Islet precursor cell (in vitro differentiated cells): Measurements from ENCODE around the gene CHST14.

ENCODE experiments used
- DNase-seq: peaks from one replicate; pipeline ENCODE4 v3.0.0-alpha.2; 2018

The CHST14 gene

GRCh38 chr15:40470423-40471104, at the start of gene CHST14:
Gene CHST14, plus strand, starts transcription at chr15:40470984. Its CDS starts 230 bp downstream, at chr15:40471214.
- DNase-seq = peak; percentile 86

GRCh38 chr15:40421246-40422157, 49.3 kb upstream of the CHST14 start:
- DNase-seq = peak; percentile 86

GRCh38 chr15:40424483-40425115, 46.2 kb upstream of the CHST14 start:
- DNase-seq = no peak

- no peak for DNase-seq
Observed at GRCh38 chr15:40425681-40426080, 45.1 kb upstream of the CHST14 start.

- no peak for DNase-seq
Observed at GRCh38 chr15:40427188-40427587, 43.6 kb upstream of the CHST14 start.

GRCh38 chr15:40428185-40428584, 42.6 kb upstream of the CHST14 start:
- no peak for DNase-seq

- no peak for DNase-seq
Observed at GRCh38 chr15:40429068-40429710, 41.6 kb upstream of the CHST14 start.

GRCh38 chr15:40430271-40430805, 40.4 kb upstream of the CHST14 start:
- peak; percentile 82 for DNase-seq

GRCh38 chr15:40435023-40435709, 35.6 kb upstream of the CHST14 start:
- no peak for DNase-seq

GRCh38 chr15:40435710-40436089, 35.1 kb upstream of the CHST14 start:
- DNase-seq = no peak

- DNase-seq = no peak
Observed at GRCh38 chr15:40436116-40436891, 34.5 kb upstream of the CHST14 start.

- no peak for DNase-seq
Observed at GRCh38 chr15:40436892-40437751, 33.7 kb upstream of the CHST14 start.

- DNase-seq = no peak
Observed at GRCh38 chr15:40437752-40438687, 32.8 kb upstream of the CHST14 start.

GRCh38 chr15:40438712-40439111, 32.1 kb upstream of the CHST14 start:
- no peak for DNase-seq

- peak; percentile 72 for DNase-seq
Observed at GRCh38 chr15:40439461-40439959, 31.3 kb upstream of the CHST14 start.

GRCh38 chr15:40439960-40440742, 30.6 kb upstream of the CHST14 start:
- peak; percentile 83 for DNase-seq

GRCh38 chr15:40440743-40441564, 29.8 kb upstream of the CHST14 start, which contains the start of gene BAHD1:
Gene BAHD1, plus strand, starts transcription at chr15:40440953. Its CDS starts 17,512 bp downstream, at chr15:40458465.
- peak; percentile 97 for DNase-seq
